Calu3 (cell line): ENCODE results near the gene PIAS3. TPM values are rescaled to one million over a fixed set of nuclear protein-coding genes. Genes with fewer than 3 reads are reported as not detected.

Source experiments
- BruUV-seq: library from RNA; stranded (reverse); fragments of 400-500 nt; replicated peaks from 2 replicates; lab custom pipeline; 2021; lab: Mats Ljungman, UMichigan
- CTCF ChIA-PET: fragments of 300-600 bp; sonication (Branson Sonifier 250); formaldehyde crosslinking; loops from one replicate; lab custom pipeline; 2022; ENCODE audit warnings: antibody characterized with exemption; lab: Charles Lee
- DNase-seq: peaks from one replicate; pipeline ENCODE4 v3.0.0; 2022
- H3K27ac Mint-ChIP-seq: one replicate; pipeline ENCODE4 v1.8.0; 2022; ENCODE audit warnings: mixed read lengths; ENCODE audit not compliant: unreplicated experiment
- H3K27me3 Mint-ChIP-seq: one replicate; pipeline ENCODE4 v1.8.0; 2022; ENCODE audit warnings: mixed read lengths; ENCODE audit not compliant: unreplicated experiment
- H3K36me3 Mint-ChIP-seq: one replicate; pipeline ENCODE4 v1.8.0; 2022; ENCODE audit warnings: mild to moderate bottlenecking, moderate library complexity, mixed read lengths; ENCODE audit not compliant: insufficient read depth, unreplicated experiment
- H3K4me1 Mint-ChIP-seq: one replicate; pipeline ENCODE4 v1.8.0; 2022; ENCODE audit warnings: mild to moderate bottlenecking, low read depth, mixed read lengths; ENCODE audit not compliant: unreplicated experiment
- H3K4me3 Mint-ChIP-seq: one replicate; pipeline ENCODE4 v1.8.0; 2022; ENCODE audit warnings: mild to moderate bottlenecking, low read depth, moderate library complexity, mixed read lengths; ENCODE audit not compliant: unreplicated experiment
- H3K9me3 Mint-ChIP-seq: one replicate; pipeline ENCODE4 v1.8.0; 2022; ENCODE audit warnings: low read depth, mixed read lengths; ENCODE audit not compliant: unreplicated experiment
- CTCF ChIP-seq: fragments of 200-600 bp; IDR thresholded peaks from one replicate; pipeline ENCODE4 v1.8.0; 2022; ENCODE audit warnings: antibody characterized with exemption; ENCODE audit not compliant: unreplicated experiment
- intact Hi-C: fragments of 100-400 bp; cut with micrococcal nuclease; formaldehyde crosslinking; loops from one replicate; pipeline ENCODE4 v1.10.0; 2022; ENCODE audit not compliant: unreplicated experiment
- total RNA-seq: library from RNA; stranded (reverse); gene quantifications from 2 replicates; pipeline ENCODE4 v1.2.3, GENCODE V29; 2022

The PIAS3 gene
- total RNA-seq, 1 experiment from 2014 or later: 40.1 TPM

DNA sequence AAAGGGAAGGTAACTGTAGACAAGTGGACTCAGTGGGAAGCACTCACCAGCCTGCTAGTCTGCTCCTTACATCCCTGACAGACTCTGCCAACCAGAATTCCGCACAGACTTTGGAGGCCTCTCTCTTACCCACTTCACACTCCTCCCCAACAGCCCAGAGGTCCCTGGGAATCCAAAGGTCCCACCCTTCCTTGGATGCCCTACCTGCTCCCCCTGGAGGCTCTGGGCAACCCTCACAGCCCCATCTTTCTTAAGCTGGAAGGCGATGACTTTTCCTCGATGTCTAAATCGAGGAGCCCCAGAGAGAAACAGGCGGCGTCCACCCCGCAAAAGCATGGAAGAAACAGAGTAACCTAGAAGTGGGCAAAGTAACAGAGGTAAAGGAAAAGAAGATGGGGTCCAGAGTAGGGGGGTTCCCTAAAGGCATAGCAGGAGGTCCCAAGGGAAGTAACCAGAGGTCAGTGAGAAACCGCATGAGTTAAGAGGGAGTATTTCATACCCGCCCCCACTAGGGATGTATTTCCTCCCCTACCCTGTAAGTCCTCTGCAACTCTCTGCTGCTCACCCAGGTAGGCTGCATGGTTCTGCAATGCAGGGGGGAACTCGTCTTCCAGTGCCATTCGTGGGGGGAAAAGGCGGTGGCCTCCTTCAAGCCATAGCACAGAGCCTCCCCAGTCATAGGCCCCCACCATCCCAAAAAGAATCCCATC is 42.6 kb upstream of the PIAS3 start:
- H3K36me3 Mint-ChIP-seq: no peaks in the 10 kb centered on the region
- no peak overlapping the region for H3K27ac Mint-ChIP-seq
- no peak for TF ChIP-seq CTCF
- no peaks in the 10 kb centered on the region for H3K9me3 Mint-ChIP-seq
- intact Hi-C loops: no loop called here
- no peaks in the 10 kb centered on the region for H3K27me3 Mint-ChIP-seq
- DNase-seq: no peak
- CTCF ChIA-PET: interaction anchor here (0.6 to 1.0 kb wide), 2 partner anchors 9 to 43 kb away, joined by 3 to 5 read pairs; partner anchors contain the start of gene PIAS3
- no TSS peak for BruUV-seq
- no peak overlapping the region for H3K4me3 Mint-ChIP-seq
- no peaks in the 10 kb centered on the region for H3K4me1 Mint-ChIP-seq

- Mint-ChIP-seq H3K4me1 (peaks cover 1% of the 10 kb centered on the region), H3K27me3 (no peaks in the 10 kb centered on the region), H3K4me3 (no peak overlapping the region), H3K36me3 (no peaks in the 10 kb centered on the region), H3K9me3 (no peaks in the 10 kb centered on the region), H3K27ac (no peak overlapping the region)
- DNase-seq: no peak
- TF ChIP-seq CTCF: no peak
- BruUV-seq: no TSS peak
- intact Hi-C loops: no loop called here
- CTCF ChIA-PET: interaction anchor here (1.5 kb wide), 1 partner anchor 17 kb away, joined by 3 read pairs; no protein-coding TSS in a partner anchor
Measured at GRCh38 chr1:145898756-145899155, 39.9 kb upstream of the PIAS3 start.

- Mint-ChIP-seq H3K27ac (no peak overlapping the region), H3K4me1 (peaks cover 9% of the 10 kb centered on the region), H3K4me3 (no peak overlapping the region), H3K27me3 (no peaks in the 10 kb centered on the region), H3K36me3 (no peaks in the 10 kb centered on the region), H3K9me3 (no peaks in the 10 kb centered on the region)
- intact Hi-C loops: no loop called here
- CTCF ChIA-PET: interaction anchor here (1.5 kb wide), 1 partner anchor 18 kb away, joined by 3 read pairs; no protein-coding TSS in a partner anchor
- no peak for TF ChIP-seq CTCF
- no TSS peak for BruUV-seq
- no peak for DNase-seq
Measured at GRCh38 chr1:145897969-145898368, 39.1 kb upstream of the PIAS3 start.

DNA sequence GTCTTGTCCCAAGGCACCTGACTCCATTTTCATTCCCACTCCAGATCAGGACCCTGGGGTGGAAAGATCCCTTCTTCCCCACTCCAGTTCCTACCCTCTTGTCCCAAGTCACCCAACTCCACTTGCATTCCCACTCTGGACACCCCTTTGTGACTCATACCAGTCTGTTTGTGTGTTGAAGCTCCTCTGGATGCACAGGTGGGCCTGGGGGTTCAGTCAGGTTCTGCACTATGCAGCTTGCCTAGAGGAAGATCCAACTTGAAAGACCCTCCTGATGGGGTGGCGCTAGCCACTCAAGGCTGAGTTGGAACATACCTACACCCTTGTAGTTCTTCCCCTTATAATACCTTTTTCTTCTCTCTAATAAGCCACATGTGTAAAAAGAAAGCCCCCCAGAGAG is 36.6 kb upstream of the PIAS3 start:
- Mint-ChIP-seq H3K4me1 (peaks cover 32% of the 10 kb centered on the region), H3K9me3 (no peaks in the 10 kb centered on the region), H3K4me3 (no peak overlapping the region), H3K27me3 (no peaks in the 10 kb centered on the region), H3K27ac (no peak overlapping the region), H3K36me3 (no peaks in the 10 kb centered on the region)
- BruUV-seq: no TSS peak
- TF ChIP-seq CTCF: no peak
- intact Hi-C loops: no loop called here
- CTCF ChIA-PET: interaction anchor here (1.1 kb wide), 1 partner anchor 32 kb away, joined by 3 read pairs; the partner anchor contains the start of gene RBM8A
- no peak for DNase-seq
